GM18498 (cell line): ENCODE data around the gene MKNK1.

Experiments used
- ATAC-seq: cut with Tn5 transposase; IDR thresholded peaks from one replicate; pipeline ENCODE4 v1.9.1; 2021; ENCODE audit warnings: mild to moderate bottlenecking, moderate library complexity; ENCODE audit not compliant: unreplicated experiment

Gene MKNK1

DNA sequence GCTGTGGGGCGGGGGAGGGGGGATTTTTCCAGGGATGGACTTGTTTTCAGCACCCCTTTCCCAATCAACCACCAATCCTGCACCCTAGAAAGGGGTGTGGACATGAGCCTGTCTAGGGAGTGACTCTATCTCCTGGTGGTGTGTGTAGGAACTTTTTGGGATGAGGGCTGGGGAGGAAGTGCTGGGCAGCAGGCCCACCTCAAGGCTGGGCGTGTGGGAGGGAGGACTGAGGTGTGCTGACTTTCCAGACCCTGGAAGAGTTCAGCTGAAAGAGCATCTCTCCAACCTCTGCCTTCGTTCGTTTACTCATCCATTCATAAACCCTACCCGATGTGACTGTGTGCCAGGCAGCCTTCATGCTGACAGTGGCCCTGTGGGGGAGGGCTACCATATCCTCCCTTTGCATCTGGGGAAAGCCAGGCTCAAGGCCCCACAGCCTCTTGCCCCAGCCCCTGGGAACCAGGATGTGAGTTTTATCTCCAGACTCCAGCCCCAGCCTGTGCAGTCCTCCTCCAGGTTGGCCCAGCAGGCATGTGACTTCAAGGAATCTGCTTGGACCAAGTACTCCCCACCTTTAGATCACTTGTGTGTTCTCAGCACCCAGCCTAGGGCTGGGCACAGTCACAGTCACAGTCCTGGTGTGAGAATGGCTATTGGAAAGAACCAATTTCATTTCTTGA lies 59.4 kb downstream of the MKNK1 start:
- ATAC-seq, result no peak

DNA sequence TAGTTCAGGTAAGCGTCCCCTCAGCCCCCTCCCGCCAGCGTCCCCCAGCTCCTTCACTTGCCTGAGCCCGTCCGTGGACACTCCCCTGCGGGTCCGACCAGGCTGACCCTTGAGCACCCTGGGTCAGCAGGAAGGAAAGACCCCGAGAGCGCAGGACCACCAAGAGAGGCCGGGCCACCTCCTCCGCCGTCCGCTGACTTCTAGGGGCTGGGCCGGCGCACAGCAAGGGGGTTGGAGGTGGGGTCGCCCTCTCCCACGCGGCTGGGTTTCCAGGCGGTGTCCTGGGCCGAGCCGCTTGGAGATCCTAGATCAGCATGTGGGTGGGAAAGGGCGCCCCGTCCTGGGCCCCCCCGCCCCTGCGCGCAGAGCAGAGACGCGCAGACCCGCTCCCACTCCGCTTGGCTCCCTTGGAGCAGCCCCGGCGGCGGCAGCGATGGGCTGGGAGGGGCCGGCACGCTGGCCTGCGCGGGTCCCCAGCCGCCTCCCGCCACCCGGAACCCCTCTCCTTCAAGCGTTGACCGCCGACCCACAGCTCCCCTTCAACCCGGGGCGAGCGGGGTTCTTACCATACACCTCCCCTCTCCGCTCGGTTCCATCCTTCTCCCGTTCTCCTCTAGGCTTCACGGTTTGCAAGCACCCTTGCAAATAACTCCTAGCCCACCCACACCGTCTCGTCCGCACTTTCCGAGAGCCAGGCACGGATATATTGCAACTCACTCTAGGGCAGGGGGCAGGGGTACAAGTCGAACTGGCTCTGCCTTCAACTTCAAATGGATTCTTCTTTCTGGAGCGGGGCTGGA lies 60.1 kb downstream of the MKNK1 start:
- no peak for ATAC-seq

DNA sequence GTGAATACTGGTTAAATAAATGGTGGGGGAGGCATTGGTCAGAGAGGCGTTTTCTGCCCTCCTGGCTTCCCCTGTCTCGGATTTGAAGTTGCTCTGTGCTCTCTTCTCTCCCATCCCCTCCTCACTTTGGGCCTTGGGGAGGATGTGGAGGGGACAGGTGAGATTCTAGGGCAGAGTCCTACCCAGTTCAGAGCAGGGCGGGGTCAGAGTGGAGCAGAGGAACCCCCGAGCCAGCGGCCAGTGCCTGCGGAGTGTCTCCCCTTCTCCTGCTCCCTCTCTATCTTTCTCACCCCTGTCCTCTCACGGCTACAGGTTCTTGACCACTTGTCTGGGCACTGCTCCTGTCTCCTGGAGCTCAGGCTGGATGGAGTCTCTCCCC lies 60.7 kb downstream of the MKNK1 start:
- ATAC-seq, result no peak

DNA sequence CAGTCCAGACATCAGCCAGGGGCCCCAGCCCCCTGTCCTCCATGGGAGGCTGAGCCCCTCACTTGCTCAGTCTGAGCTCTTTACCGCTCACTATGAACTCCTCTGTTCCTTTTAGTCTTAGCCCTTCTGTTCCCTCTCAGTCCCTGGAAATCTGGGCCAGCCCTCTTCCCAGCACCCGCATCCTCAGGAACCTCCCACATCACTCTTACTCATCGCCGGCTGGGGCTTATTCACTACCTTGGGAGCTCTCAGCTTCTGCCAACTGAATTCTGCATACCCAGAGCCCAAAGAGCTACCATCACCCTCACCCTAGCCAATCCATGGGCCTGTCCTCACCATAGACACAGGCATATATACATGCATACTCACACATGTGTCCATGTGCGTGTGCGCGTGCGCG lies 64.1 kb downstream of the MKNK1 start:
- ATAC-seq, result no peak

DNA sequence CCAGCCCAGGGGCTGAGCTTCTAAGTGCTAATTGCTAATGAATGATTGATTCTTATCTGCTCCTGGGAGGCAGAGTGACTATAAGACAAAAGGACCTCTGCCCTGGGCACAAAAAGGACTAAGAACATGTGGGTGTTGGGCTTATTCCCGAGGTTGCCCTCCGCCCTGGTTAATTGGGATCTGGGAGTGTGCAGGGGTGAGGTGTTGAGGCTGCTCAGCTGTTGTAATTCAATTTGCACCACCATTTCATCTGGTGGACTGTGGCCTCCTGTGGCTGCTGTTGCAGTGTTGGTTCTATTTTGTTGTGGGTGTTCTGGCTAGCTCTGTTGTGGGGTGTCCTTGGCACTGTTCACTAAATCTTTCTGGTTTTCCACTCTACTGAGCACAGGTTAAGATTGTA lies 65.9 kb downstream of the MKNK1 start:
- no peak for ATAC-seq

DNA sequence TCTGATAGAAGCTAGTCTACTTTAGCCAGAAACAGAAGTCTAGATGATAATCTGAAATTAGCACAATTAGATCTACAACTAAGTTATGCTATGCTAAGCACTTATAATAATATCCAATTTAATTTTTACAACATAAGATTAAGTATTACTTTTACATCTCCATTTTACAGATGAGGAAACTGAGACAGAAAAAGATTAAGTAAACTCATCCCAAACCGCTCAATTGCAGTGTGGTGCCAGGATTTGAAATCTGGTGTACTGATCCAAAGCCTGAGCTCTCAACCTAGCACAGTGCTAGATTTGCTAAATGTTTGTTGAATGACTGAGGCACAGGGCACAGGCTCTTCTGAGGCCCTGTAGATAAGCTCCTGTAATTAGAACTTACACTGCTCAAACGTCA lies 66.4 kb downstream of the MKNK1 start:
- no peak for ATAC-seq

DNA sequence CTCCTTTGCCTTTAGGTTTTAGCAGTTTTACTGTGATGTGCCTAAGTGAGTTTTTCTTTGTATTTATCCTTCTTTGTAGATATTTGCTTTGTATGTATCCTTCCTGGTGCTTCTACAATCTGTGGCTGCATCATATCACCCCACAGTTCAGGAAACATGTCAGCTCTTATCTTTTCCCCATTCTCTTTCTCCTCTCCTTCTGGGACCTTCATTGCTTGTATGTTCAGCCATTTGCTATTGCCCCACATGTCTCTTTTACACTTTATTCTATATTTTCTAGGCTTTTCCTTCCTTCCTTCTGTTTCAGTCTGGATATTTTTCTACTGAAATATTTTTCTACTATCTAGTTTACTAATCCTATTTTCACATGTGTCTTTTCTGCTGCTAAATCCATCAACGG lies 67.5 kb downstream of the MKNK1 start:
- ATAC-seq, result no peak

DNA sequence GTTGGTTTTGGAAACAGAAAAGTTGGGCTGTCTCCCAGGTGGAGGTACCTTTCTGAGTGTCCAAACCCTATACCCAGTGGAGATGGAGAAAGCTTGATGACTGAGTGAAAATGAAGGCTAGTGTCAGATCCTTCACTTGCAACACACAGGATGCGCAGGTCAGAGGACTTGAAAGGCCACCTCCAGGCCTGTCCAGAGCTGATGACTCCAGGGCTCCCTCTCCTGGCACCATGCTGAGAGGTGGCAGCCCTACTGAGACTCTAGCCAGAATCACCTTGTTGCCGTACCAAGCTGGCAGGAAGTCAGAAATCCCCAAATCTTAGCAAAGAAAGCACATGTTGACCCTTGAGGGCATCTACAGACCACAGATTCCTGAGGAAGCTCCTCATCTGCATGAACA lies 69.0 kb downstream of the MKNK1 start:
- ATAC-seq, result no peak

DNA sequence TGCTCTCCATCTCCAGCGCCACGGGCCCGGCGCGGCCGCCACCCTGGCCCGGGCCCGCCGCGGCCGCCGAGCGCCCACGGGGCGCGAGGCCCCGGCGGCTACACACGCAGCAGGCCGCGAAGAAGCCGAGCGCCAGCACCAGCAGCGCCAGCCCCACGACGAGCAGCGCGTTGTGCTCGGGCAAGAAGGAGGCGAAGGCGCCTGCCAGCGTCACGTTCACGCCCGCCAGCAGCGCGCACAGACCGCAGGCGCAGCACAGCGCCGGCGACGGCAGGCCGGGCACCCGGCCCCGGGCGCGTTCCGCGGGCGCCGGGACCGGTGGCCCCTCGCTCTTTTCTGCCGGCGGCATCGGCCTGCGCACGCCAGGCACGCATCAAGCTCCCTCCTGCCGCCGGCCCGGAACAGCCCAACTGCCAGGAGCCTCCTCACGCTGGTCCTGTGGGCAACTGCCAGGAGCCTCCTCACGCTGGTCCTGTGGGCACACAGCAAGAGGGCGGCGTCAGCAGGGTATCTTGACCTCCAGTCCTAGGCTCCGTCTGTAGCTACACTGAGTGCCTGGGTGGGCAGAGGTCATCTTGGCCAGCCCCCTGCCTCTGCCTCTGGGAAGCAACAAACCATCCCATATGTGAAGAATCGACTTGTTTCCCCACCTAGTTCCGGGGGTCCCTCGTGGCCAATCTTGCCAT lies 70.7 kb downstream of the MKNK1 start:
- peak; percentile 52 for ATAC-seq

DNA sequence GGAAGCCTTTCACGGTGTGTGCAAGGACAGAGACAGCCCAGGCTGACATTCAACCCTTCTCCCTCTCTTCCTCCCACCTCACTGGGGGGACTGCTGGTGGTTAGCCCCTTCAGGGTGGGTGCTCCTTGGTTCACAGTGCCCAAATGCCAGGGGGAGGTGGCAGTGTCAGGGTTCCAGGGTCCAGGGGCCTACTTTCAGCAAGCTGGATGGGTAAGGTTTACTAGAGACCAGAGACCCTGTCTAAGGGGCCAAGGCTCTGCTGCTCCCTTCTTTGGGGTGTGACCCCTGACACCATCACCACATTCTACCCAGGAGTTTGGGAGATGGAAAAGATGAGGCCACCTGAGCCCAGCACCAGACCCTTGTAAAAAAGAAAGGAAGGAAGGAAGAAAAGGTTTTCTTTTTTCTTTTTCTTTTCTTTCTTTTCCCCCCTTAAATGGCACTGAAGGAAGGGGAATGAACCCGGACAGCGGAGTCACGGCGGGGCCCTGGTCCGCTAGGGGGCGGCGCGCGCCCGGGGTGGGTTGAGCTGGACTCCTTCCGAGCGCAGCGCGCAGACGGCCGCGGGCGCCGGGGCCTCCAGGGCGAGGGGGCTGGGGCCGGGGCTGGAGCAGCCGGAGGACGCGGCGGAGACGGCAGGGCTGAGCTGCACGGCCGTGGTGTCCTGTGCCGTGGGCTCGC lies 71.4 kb downstream of the MKNK1 start:
- ATAC-seq, result peak; percentile 55

DNA sequence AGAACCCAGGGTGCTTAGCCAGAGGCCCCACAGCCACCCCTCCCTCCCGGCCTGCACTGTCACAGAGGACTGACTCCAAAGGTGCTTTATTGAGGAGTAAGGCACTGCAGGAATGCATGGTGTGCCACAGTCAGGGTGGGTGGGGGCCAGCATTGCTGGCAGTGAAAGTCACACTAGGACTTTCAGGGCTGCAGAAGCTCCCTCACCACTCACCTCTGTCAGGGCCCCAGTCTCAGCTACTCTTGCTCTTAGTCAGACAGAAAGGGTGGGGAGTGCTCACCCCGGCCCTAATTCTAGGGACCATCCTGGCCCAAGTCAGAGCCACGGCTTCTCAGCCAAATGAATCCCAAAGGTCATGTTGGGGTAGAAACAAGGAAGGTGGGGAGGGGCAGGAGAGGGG lies 72.0 kb downstream of the MKNK1 start:
- ATAC-seq, result no peak

DNA sequence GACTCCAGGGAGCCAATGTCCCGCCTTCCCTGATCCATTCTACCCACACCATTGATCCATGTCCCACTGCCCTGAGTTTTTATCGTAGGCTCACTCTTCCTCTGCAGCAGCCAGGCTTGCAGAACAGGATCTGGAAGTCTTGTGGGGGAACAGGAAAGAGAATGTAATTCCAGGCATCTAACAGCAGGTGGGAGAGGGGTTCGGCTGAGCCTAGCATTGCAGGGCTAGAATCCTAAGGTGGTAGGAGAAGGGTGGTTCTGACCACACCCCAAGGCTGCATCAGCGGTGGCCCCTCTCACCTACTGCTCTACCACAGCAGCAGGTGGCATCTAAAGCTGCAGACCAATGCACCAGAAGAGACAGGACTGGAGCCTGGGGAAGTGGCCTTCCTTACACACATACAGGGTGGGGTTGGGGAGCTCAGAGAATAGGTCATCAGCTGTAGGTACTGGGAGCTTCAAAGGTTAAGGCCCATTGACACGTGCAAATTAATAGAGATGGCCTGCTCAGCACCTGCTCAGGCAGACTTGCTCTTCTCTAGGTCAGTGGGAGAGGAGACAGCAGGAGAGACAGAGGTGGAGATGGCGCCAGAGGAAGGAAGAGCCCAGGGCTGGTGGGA lies 73.2 kb downstream of the MKNK1 start:
- ATAC-seq, result no peak

DNA sequence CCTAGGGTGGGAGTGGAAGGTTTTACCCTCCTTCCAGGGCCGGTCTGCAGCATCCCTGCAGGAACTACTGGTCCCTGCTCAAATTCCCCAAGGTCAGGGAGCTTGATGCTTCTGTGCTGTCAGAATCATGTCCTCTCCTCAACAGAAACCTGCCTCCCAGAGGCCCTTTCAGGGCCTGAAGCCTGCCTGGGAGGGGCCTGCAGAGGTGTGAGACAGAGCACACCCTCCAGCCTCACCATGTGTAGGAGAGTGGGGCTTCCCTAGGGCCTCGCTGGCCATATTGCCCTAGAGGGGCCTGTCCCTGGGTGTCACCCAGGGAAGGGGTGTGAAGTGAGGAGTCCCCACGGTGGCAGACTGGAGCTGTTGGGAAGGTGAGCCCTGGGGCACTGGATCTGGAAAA lies 73.8 kb downstream of the MKNK1 start:
- ATAC-seq, result no peak

DNA sequence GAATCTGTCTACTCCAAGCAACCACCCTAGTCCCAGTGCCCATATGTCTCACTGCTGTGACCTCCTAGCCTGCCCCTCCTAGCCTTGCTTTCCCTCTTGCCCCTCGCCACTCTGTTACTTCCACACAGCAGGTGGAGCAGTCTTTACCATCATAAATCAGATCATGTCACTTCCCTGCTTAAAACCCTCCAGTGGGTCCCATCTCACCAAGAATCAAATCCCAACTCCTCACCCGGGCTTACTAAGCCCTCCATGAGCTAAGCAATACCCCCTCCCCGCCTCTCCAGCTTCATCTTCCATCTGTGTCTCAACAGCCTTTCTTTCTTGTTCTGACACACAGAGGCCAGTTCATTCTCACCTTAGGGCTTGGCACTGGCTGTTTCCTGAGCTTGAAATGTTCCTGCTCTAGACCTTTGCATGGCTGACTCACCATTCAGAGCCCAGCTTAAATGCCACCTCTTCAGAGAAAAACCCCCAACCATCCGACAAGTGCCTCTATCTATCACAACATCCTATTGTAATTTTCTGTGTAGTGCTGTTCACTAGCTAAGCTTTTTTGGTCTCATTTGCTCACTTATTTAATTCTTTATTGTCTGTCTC lies 74.9 kb downstream of the MKNK1 start:
- ATAC-seq, result no peak

DNA sequence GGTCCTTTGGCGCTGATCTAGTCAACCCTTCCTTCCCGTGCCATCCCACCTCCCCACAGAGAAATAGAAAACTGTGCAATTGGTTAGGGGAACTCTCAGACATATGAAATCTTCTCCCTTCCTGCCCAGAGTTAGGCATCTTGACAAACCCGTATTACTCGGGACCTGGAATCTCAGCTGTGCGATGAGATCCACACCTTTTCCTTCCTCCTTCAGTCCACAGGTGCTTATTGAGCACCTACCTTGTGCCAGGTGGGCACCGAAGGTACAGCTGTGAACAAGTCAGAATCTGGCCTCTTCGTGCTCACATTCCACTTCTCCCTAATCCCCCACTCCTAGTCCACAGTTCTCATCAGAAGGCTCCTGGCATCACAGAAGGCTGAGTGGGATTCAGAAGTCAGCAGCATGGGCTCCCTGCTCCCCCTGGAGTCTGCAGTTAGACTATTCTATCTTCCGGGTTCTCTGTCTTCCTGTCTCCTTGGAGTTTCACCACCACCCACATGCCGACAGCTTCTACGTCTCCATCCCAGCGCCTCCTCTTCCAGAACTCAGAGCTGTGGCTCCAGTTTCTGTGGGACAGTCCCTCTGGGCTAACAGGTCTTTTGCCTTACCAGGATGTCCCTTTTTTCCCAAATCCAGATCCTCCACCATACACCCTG lies 75.6 kb downstream of the MKNK1 start:
- ATAC-seq, result no peak

DNA sequence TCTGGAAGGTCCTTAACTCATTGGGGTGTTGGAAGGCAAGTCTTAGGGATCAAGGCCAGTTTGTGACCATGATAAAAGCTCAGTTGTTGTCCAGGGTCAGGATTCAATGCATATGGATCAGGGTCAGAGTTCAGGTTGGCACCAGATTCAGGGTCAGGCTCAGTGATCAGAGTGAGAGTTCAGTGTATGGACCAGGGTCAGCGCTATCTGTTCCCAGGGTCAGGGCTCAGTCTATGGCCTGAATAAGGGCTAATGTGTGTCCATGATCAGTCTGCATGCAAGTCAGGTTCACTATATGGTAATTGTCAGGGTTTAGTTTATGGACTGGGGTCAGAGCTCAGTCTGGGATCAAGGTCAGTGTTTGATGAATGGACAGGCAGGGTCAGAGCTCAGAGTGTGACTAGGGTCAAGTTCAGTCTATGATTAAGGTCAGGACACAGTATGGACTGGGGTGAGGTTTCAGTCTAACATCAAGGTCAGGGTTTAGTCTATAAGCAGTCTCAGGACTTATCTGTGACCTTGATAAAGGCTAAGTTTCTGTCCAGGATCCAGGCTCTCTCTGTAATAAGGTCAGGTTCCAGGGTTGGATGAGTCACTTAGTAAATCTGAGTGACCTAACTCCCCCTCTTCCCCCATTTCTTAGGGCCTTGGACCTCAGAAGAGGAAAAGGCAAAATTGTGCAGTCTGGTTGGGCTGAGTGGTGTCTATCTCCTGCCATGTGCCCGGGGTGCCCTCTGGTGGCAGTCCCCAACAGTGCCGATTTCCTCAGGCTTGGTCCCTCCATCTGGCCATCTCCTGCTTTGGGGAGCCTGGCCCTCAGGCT lies 76.4 kb downstream of the MKNK1 start:
- ATAC-seq, result no peak

DNA sequence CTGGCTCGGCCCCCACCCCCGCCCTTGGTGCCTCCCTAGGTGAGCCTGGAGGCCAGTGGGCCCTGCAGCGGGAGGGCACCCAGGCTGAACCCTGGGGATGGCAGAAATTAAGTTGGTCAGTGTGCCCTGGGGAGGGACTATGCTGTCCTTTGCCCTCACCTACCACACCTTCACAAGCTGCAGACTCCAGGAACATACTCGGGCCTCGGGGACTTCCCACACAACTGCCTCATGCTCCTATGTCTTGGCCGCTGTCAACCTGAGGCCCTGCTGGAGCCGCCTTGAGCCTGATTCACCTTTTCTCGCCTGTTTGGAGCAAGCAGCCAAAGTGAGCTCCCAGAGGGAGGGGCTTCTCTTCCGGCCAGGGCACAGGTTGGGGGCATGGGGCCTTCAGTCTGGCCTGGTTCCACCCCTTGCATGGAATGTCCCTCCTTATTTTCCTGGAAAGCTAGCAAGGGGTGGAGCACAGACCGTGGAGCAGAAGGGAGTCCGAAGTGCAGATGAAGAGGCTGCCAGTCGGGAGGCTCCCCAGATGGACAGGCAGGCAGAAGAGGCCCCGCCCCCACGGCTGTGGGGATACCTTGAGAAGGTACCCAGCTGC lies 77.3 kb downstream of the MKNK1 start:
- no peak for ATAC-seq

DNA sequence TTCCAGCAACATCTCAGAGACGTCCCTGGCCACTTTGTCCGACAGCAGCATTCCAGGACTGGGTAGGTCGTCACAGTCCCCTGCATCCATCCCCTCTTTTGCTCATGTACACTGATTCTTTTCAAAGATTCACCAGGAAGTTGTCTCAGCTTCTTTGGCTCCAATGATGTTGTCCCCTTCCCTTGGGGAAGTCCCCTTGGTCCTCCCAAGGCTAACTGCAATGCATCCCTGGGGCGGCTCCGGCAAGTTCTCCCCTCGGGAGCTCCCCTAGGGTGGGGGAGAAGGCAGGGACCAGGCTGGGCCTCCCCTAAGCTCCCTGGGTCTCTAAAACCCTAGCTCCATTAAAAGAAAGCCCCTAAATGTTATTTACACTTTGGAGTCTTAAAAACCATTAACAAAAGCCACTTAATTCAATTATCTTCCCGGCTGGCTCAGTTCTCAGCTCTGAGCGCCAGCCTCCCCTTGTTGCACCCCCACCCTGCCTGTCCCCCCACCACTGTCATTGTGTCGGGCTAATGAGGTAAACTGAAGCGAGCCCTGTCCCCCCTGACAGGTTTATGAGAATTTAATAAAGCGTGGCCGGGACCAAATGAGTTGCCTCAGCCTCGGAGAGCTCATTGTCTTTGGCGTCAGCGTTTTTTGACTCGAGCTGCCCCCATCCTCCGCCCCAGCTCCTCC lies 77.9 kb downstream of the MKNK1 start:
- ATAC-seq, result no peak
